Naive B cell (primary cell): ENCODE data around the gene ZNF143. TPM values are rescaled to one million over a fixed set of nuclear protein-coding genes. Genes with fewer than 3 reads are reported as not detected.
A peak's percentile ranks its signal among the peaks of the same experiment; 100 is the strongest.

Experiments
- ATAC-seq, 2 donors: fragments of 150-1000 bp; cut with Tn5 transposase; 2 replicates each; pipeline ENCODE4 v1.10.0; 2021; ENCODE audit warnings: low read depth in 2 of 2, mild to moderate bottlenecking in 2 of 2, moderate library complexity in 2 of 2
- DNase-seq: peaks from one replicate; pipeline ENCODE4 v3.0.0; 2022
- H3K27ac Mint-ChIP-seq, 6 donors: one replicate each; pipeline ENCODE4 v1.8.0; 2020 to 2022; ENCODE audit warnings: mild to moderate bottlenecking in 6 of 6, mixed read lengths in 6 of 6, moderate library complexity in 5 of 6, inconsistent platforms in 2 of 6
- H3K27me3 Mint-ChIP-seq, 3 donors: one replicate each; pipeline ENCODE4 v1.8.0; 2021 to 2022; ENCODE audit warnings: mixed read lengths in 3 of 3, mild to moderate bottlenecking in 1 of 3
- H3K36me3 Mint-ChIP-seq, 2 donors: one replicate each; pipeline ENCODE4 v1.8.0; 2020 to 2022; ENCODE audit warnings: mixed read lengths in 2 of 2, inconsistent platforms in 1 of 2, mild to moderate bottlenecking in 1 of 2
- H3K4me1 Mint-ChIP-seq, 3 donors: one replicate each; pipeline ENCODE4 v1.8.0; 2020 to 2022; ENCODE audit warnings: mixed read lengths in 3 of 3, inconsistent platforms in 1 of 3, mild to moderate bottlenecking in 1 of 3, moderate library complexity in 1 of 3
- H3K4me3 Mint-ChIP-seq, 8 donors: one replicate each; pipeline ENCODE4 v1.8.0; 2020 to 2022; ENCODE audit warnings: mild to moderate bottlenecking in 8 of 8, mixed read lengths in 8 of 8, moderate library complexity in 8 of 8, inconsistent platforms in 2 of 8
- H3K9me3 Mint-ChIP-seq, 7 donors: one replicate each; pipeline ENCODE4 v1.8.0; 2020 to 2022; ENCODE audit warnings: mixed read lengths in 7 of 7, mild to moderate bottlenecking in 5 of 7, inconsistent platforms in 2 of 7, moderate library complexity in 1 of 7
- polyA plus RNA-seq, 6 donors: library from polyadenylated mRNA; unstranded; fragments of 300-500 nt; fragmentation: Illumina TruSeq; gene quantifications; one replicate each; pipeline ENCODE4 v1.2.3, GENCODE V29; 2021; ENCODE audit warnings: low read depth in 6 of 6

ZNF143 gene
- polyA plus RNA-seq, 6 donors from 2014 or later = 16.0 to 46.8 (median 34.9) TPM

DNA sequence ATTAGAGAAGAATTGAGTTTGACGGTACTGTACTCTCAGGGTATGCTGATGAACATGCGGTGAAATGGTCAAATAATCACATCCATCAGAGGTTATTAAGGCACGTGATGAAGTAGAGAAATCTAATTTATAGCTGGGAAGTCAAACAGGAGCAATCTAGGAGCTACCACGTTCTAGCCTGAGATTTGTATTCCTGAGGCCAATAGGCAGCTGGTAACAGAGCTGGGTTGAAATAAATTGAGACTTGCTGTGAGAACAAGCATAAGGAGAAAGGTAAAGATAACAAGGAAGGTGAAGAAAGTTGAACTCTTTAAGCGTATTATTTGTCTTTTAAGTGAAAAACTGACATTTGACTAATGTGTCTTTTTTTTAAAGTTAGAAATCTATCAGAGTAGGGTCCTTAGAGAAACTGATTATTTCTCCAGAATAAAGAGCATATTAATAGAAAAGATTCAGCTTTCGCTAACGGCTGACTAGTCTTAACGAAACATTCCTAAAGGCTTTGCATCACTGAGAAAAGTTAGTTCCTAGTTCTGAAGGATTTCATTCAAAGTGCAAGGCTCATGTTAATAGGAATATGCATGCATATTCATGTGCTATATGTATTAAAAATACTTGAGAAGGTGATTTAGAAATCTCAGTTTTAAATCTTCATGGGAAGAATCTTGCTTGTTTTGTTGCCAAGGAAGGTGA is 107.5 kb downstream of the ZNF143 start:
- Mint-ChIP-seq H3K4me1 (peaks cover 26 to 38% (median 31%) of the 10 kb centered on the region in 3 donors), H3K4me3 (peak overlapping the region; percentile 47 to 91 (median 70)), H3K36me3 (no peaks in the 10 kb centered on the region), H3K9me3 (no peaks in the 10 kb centered on the region), H3K27ac (peak overlapping the region; percentile 85 to 98 (median 98)), H3K27me3 (no peaks in the 10 kb centered on the region)
- no peak for DNase-seq
- ATAC-seq = no peak

DNA sequence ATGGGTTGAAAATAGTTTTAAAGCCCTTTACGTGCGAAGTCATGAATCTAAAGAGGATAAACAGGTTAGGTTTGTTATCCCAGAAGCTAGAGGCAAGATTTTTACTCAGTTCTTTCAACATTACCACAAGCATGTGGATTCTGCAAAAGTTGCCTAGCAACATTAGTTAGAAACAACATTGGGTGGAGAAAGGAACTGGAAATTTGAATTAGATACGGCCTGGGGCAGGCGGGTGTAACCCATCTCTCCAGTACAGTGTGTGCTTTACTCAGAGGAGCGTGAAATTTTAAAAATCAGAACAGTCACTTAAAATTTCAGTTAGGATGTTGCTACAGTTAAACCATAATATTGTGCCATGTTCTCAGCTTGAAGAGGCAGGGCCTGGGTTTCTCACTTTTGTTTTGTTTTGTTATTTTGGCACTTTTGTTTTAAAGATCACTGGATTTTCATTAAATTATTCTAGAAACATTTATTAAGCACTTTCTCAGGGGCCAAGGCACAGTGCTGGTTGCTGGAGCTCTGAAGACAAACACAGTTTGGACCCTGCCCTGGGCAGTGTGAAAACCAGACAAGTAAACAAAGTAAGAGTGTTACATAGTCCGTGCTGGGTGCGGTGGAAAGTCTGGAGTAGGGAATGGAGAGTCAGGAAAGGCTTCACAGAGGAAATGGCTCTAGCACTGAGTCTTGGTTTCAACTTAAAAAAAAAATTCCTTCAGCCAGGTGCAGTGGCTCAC is 108.2 kb downstream of the ZNF143 start:
- DNase-seq (peak; percentile 71), ATAC-seq (peak; percentile 45 to 48)
- Mint-ChIP-seq H3K27me3 (no peaks in the 10 kb centered on the region), H3K27ac (peak overlapping the region; percentile 85 to 98 (median 98)), H3K36me3 (no peaks in the 10 kb centered on the region), H3K4me3 (peak overlapping the region; percentile 47 to 91 (median 70)), H3K9me3 (no peaks in the 10 kb centered on the region), H3K4me1 (peaks cover 26 to 38% (median 31%) of the 10 kb centered on the region in 3 donors)

DNA sequence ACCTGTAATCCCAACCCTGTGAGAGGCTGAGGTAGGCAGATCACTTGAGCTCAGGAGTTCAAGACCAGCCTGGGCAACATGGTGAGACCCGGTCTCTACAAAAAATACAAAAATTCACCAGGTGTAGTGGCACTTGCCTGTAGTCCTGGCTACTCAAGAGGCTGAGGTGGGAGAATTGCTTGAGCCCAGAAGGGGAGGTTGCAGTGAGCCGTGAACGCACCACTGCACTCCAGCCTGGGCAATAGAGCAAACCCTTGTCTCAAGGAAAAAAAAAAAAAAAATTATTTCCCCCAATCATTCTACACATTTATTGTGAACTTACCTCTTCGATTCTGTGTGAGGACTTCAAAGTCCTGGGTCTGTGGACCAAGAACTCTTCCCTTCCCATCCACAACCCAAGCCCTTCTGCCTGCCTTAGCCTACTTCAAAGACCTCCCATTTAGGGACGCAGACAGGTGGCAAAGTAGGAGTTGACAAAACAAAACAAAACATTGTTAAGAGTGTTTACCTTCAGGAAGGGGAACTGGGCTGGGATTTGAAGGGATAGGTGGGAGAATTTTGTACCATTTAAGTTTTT is 108.9 kb downstream of the ZNF143 start:
- Mint-ChIP-seq H3K36me3 (no peaks in the 10 kb centered on the region), H3K4me3 (peak overlapping the region; percentile 47 to 91 (median 70)), H3K4me1 (peaks cover 26 to 38% (median 33%) of the 10 kb centered on the region in 3 donors), H3K27me3 (no peaks in the 10 kb centered on the region), H3K9me3 (no peaks in the 10 kb centered on the region), H3K27ac (peak overlapping the region; percentile 85 to 98 (median 98))
- DNase-seq (no peak), ATAC-seq (no peak)

DNA sequence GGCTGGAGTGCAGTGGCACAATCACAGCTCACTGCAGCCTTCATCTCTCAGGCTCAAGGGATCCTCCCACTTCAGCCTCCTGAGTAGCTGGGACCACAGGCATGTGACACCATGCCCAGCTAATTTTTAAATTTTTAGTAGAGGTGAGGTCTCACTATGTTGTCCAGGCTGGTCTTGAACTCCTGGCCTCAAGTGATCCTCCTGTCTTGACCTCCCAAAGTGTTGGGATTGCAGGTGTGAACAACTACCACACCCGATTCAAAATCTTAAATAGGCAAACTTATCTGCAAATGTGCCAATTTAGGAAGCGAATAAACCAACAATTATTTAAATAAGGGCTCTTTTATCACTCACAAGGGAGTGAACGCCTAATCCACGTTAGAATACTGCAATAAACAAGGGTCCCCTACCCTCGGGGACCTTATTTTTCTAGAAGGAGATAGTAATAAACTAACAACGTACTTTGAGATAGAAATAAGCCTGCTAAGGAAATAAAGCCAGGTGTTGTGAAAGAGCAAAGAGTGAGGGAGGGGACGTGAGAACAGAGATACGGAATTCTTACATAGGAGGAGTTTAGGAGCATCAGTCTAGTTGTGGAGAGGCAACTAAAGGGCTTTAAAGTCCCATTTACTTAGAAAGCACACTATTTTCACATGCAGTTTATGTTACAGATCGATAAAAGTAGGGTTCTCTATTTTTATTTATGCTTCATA is 109.7 kb downstream of the ZNF143 start:
- Mint-ChIP-seq H3K36me3 (no peaks in the 10 kb centered on the region), H3K9me3 (no peaks in the 10 kb centered on the region), H3K27ac (peak overlapping the region in 5 of 6 donors; percentile 29 to 98 (median 78)), H3K4me3 (peak overlapping the region in 6 of 8 donors; percentile 11 to 81 (median 72)), H3K4me1 (peaks cover 30 to 46% (median 40%) of the 10 kb centered on the region in 3 donors), H3K27me3 (no peaks in the 10 kb centered on the region)
- DNase-seq (no peak), ATAC-seq (no peak)

DNA sequence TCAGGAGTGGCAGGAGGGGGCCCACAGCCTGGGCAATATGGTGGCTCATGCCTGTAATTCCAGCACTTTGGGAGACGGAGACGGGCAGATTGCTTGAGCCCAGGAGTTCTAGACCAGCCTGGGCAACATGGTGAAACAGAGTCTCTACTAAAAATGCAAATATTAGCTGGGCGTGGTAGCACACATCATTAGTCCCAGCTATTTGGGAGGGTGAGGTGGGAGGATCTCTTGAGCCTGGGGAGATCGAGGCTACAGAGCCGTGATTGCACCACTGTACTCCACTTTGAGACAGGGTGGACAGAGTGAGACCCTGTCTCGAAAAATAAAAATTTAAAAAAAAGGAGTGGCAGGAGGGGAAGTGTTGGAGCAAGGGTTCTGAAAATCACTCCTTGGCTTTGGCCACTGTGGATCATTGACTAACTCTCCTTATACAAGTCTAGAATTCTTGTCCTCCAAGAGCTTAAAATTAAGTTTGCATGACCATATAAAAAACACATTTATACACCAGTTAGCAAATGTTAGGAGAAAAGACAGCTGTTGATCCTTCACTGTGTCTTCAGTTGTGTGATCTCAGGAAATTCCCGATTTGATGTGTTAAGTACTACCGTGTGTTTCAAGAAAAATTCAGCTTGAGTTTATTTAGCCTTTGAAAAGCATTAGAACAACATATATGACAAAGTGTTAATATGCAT is 110.4 kb downstream of the ZNF143 start:
- H3K9me3 Mint-ChIP-seq = no peaks in the 10 kb centered on the region
- H3K4me3 Mint-ChIP-seq = peak overlapping the region in 7 of 8 donors; percentile 66 to 96 (median 89)
- H3K27ac Mint-ChIP-seq = peak overlapping the region in 3 of 6 donors; percentile 61 to 92 (median 78)
- no peak for ATAC-seq
- DNase-seq = no peak
- H3K27me3 Mint-ChIP-seq = no peaks in the 10 kb centered on the region
- no peaks in the 10 kb centered on the region for H3K36me3 Mint-ChIP-seq
- peaks cover 34 to 52% (median 45%) of the 10 kb centered on the region in 3 donors for H3K4me1 Mint-ChIP-seq

DNA sequence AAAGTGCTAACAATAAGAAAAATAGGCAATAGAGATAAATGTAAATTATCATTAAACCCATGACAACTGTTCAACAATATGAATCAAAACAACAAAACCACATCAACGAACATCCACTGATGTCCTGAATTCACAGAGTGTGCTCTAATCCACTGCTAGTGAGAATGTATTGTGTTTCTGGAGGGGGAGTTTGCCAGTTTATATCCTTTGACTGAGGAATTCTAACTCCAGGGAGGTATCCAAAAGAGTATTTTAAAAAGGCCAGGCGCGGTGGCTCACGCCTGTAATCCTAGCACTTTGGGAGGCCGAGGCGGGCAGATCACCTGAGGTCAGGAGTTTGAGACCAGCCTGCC is 110.9 kb downstream of the ZNF143 start:
- no peak for ATAC-seq
- peaks cover 38 to 52% (median 45%) of the 10 kb centered on the region in 3 donors for H3K4me1 Mint-ChIP-seq

DNA sequence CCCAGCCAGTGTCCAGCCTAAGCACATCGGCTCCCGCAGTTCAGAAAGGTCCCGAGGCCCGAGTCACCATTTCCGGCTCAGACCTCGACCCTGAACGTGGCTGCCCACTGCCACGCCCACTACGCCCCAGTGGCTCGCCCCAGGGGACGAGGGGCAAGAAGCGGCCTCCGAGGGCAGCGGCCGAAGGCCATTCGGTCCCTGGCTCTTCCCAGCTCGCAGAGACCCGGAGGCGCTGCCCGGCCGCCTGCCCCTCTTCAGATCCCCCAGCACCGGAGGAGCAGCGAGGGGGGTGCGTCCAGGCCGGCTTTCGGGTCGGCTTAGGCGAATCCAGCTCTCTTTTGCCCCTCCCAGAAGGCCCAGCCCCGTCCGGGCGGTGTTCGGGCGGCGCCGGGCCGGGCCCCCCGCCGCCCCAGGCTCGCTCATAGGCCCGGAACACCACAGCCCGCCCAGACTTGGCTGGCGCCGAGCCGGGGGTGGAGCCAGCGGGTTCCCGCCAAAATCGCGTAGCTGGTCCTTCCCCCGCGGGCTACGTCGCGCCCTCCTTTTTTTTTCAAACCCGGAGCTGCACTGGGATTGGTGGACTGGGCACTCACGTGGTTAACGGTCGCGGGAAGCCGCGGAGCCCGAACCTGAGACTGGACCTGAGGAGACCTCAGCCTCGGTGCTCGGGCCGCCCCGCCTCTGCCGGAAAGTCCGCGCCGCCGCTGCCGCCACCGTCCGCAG is 112.4 kb downstream of the ZNF143 start, which contains the start of gene WEE1:
TSS of gene WEE1 (plus strand) at position 619 of the 723 bp plus-strand sequence. CDS start 264 bp downstream, outside the sequence.
- Mint-ChIP-seq H3K4me3 (peak within 1 kb of the TSS; percentile 93 to 97 (median 95)), H3K36me3 (peaks cover 0 to 6% of the 10 kb centered on the region in 2 donors), H3K27me3 (no peaks in the 10 kb centered on the region), H3K4me1 (peaks cover 39 to 50% (median 46%) of the 10 kb centered on the region in 3 donors), H3K27ac (peak within 1 kb of the TSS; percentile 64 to 97 (median 90)), H3K9me3 (no peaks in the 10 kb centered on the region)
- ATAC-seq (peak; percentile 86 to 87), DNase-seq (peak; percentile 98)

More for the DNA sequence above, 110.9 kb downstream of the ZNF143 start:
- Mint-ChIP-seq H3K36me3 (no peaks in the 10 kb centered on the region), H3K4me3 (peak overlapping the region; percentile 85 to 96 (median 90)), H3K27me3 (no peaks in the 10 kb centered on the region), H3K27ac (peak overlapping the region in 2 of 6 donors; percentile 26 to 76), H3K9me3 (no peaks in the 10 kb centered on the region)
- no peak for DNase-seq

DNA sequence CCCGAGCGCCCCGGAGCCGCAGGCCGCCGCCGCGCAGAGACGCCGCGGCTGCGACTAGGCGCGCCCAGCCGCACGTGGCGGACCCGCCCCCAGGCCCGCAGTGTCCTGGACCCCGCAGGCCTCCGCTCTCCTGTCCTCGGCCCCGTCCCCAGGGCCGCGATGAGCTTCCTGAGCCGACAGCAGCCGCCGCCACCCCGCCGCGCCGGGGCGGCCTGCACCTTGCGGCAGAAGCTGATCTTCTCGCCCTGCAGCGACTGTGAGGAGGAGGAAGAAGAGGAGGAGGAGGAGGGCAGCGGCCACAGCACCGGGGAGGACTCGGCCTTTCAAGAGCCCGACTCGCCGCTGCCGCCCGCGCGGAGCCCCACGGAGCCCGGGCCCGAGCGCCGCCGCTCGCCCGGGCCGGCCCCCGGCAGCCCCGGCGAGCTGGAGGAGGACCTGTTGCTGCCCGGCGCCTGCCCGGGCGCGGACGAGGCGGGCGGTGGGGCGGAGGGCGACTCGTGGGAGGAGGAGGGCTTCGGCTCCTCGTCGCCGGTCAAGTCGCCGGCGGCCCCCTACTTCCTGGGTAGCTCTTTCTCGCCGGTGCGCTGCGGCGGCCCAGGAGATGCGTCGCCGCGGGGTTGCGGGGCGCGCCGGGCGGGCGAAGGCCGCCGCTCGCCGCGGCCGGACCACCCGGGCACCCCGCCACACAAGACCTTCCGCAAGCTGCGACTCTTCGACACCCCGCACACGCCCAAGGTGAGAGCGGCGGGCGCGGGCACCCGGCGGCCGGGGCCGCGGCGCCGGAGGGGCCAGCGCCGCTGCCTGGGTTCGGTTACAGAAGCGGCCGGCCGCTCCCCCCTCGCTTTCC is 113.2 kb downstream of the ZNF143 start:
- Mint-ChIP-seq H3K36me3 (peaks cover 0 to 7% of the 10 kb centered on the region in 2 donors), H3K4me3 (peak overlapping the region; percentile 93 to 97 (median 95)), H3K27ac (peak overlapping the region in 5 of 6 donors; percentile 27 to 91 (median 84)), H3K4me1 (peaks cover 36 to 42% (median 38%) of the 10 kb centered on the region in 3 donors), H3K27me3 (no peaks in the 10 kb centered on the region), H3K9me3 (no peaks in the 10 kb centered on the region)
- DNase-seq = no peak
- peak; percentile 21 to 29 for ATAC-seq

DNA sequence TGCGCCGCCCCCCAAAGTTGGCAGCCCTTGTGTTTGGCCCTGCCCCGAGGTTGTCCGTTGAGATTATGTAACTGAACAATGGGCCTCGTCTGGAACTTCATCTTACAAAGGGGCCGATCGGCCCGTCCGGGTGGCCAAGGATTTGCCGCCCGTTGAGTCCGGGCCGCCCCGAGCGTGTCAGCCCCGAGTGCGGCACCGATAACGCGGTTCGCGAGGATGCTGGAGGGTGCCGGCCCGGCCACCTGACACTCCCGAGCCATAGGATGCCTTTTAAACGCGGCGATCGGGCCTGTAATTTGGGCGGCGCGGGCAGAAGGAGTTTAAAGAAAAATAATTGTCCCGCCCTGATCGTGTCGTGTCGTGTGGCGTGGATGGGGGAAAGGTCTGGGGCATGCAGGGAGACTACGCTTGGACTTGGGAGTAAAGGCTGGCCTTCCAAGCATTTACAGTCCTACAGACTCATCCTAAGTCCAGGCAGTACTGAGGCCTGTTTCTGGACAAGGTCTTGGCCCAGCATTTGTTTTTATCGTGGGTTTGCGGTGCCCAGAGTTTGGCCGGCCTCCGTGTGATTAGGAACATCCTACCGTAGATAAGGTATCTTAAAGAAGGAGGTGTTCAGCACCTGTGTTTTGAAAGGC is 113.9 kb downstream of the ZNF143 start:
- Mint-ChIP-seq H3K27ac (peak overlapping the region; percentile 57 to 97 (median 89)), H3K27me3 (no peaks in the 10 kb centered on the region), H3K4me1 (peaks cover 30 to 34% (median 31%) of the 10 kb centered on the region in 3 donors), H3K36me3 (peaks cover 0 to 11% of the 10 kb centered on the region in 2 donors), H3K4me3 (peak overlapping the region; percentile 93 to 97 (median 95)), H3K9me3 (no peaks in the 10 kb centered on the region)
- DNase-seq = peak; percentile 27
- ATAC-seq = no peak

DNA sequence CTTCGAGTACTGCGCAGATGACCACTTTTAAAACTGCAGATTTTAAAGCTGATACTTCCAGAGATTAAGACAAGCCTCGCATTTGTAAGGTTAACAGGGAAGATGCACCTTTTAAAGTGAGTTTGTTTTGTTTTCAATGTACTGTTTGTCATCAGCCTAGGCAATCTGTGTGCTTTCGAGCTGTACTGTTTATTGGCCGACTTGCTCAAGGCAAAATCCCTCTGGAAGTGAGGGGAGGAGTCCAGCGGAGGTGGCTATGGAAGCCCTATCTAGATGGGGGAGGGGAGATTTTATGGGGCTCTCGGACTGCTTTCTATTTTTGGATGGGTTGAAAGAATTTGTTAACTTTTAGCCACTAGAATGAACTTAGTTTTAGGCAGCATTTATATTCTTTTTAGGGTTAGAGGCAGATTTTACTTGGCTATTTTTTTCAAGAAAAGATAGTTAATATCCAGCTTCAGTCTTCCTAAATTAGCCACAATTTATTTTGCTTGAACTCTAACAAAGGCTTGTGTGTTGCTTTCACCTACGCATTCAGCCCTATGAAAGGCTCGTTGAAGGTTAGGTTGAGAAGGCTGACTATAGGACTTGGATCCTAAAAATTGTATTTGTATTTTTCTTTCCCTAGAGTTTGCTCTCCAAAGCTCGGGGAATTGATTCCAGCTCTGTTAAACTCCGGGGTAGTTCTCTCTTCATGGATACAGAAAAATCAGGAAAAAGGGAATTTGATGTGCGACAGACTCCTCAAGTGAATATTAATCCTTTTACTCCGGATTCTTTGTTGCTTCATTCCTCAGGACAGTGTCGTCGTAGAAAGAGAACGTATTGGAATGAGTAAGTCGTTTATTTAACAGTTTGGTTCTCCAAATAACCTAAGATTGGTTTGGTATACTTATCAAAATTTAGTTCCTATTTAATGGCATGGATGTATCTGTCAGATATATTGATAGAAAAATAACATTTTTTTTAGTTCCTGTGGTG is 114.7 kb downstream of the ZNF143 start:
- ATAC-seq (no peak), DNase-seq (no peak)
- no peaks in the 10 kb centered on the region for H3K27me3 Mint-ChIP-seq
- no peaks in the 10 kb centered on the region for H3K9me3 Mint-ChIP-seq
- peak overlapping the region; percentile 93 to 97 (median 95) for H3K4me3 Mint-ChIP-seq
- H3K36me3 Mint-ChIP-seq = peaks cover 0 to 11% of the 10 kb centered on the region in 2 donors
- H3K27ac Mint-ChIP-seq = peak overlapping the region in 5 of 6 donors; percentile 66 to 97 (median 89)
- H3K4me1 Mint-ChIP-seq = peaks cover 22 to 26% (median 25%) of the 10 kb centered on the region in 3 donors
